Lower leg skin (tissue), 3 donors: ENCODE data around the gene LEKR1.

ENCODE experiments used
- CTCF ChIP-seq, 3 donors: fragments of 450-650 bp; IDR thresholded peaks; one replicate each; pipeline ENCODE4 v1.5.1; 2016; ENCODE audit warnings: antibody characterized with exemption in 3 of 3, mild to moderate bottlenecking in 3 of 3, moderate library complexity in 2 of 3
- POLR2A ChIP-seq, 2 donors: fragments of 450-650 bp; IDR thresholded peaks; one replicate each; pipeline ENCODE4 v1.6.1; 2016 to 2017; ENCODE audit warnings: antibody characterized with exemption in 2 of 2, mild to moderate bottlenecking in 1 of 2, moderate library complexity in 1 of 2

DNA sequence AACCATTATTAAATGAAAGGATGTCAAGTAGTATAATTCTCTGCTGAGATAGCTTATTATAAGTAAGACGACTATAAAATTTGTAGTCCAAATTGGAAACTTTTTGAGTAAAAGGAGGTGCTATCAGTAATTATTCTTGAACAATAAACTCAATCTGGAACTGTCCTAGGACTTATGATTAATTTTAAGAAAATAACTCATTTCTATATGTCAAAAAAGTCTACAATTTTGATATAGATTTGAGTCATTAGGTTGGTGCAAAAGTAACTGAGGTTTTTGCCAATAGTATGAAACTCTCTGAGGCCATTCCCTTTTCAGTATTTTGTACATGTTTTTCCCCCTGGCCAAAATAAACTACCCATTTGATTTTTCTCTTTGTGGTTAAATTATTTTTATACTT lies 41.0 kb downstream of the LEKR1 start:
- TF ChIP-seq CTCF (IDR thresholded peaks at IDR 0.05) (no peak), POLR2A (IDR thresholded peaks at IDR 0.05) (no peak)
